ENCODE measurements around the gene OR5H15.
"Not testable (repeated sequence)": the region's sequence is repeated elsewhere in the genome, so short reads cannot be mapped to it uniquely, and the experiment has no call there.

The OR5H15 gene

DNA sequence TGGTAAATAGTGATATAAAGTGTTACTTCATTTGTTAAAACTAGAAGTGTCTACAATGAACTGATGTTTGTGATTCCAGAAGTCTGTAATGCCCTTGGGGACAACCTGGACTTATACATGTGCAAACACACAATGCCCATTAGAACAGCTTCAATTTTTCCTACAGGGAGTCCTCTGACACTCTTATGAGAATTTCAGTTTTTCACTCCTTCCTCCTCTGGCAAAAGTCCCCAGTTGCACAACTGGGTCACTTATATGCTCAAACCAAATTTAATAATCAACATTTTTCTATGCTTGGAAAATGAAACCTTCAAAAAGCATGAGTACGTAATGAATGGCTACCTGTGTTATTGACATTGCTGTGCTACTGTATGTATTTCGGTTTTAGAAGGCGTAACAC, at the start of gene OR5H15:
OR5H15 (plus strand) TSS at position 301 of the 400 bp plus-strand sequence. CDS start 2,004 bp downstream, outside the sequence.
- DNase-seq: no peak
- intact Hi-C loops (cut with DNase I): no loop called here

DNA sequence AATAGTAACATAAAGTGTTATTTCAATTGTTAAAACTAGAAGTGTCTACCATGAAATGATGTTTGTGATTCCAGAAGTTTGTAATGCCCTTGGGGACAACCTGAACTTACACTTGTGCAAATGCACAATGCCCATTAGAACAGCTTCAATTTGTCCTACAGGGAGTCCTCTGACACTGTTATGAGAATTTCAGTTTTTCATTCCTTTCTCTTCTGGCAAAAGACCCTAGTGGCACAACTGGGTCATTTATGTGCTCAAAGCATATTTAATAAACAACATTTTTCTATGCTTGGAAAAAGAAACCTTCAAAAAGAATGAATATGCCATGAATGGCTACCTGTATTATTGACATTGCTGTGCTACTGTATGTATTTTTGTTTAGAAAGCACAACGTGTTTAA, 36.1 kb upstream of the OR5H15 start, which contains the start of gene OR5H1:
OR5H1 (plus strand) TSS at position 301 of the 400 bp plus-strand sequence. CDS start 1,977 bp downstream, outside the sequence.
- intact Hi-C loops (cut with DNase I): no loop called here

DNA sequence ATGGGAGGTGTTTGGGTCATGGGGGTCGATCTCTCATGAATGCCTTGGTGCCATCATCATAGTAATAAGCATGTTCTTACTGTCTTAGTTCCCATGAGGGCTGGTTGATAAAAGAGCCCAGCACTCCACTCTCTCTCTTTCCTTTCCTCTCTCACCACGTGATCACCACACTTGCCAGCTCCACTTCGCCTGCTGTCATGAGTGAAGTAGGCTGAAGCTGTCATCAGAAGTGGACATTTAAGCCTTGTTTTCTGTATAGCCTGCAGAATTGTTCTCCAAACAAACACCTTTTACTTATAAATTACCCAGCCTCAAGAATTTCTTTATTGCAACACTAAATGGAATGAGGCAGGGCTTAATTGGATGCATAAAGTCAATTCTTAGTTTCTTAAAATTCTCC, 29.9 kb upstream of the OR5H15 start:
- no peak for DNase-seq
- intact Hi-C loops (cut with DNase I): no loop called here

More for the DNA sequence above, 36.1 kb upstream of the OR5H15 start, which contains the start of gene OR5H1:
- no peak for DNase-seq

DNA sequence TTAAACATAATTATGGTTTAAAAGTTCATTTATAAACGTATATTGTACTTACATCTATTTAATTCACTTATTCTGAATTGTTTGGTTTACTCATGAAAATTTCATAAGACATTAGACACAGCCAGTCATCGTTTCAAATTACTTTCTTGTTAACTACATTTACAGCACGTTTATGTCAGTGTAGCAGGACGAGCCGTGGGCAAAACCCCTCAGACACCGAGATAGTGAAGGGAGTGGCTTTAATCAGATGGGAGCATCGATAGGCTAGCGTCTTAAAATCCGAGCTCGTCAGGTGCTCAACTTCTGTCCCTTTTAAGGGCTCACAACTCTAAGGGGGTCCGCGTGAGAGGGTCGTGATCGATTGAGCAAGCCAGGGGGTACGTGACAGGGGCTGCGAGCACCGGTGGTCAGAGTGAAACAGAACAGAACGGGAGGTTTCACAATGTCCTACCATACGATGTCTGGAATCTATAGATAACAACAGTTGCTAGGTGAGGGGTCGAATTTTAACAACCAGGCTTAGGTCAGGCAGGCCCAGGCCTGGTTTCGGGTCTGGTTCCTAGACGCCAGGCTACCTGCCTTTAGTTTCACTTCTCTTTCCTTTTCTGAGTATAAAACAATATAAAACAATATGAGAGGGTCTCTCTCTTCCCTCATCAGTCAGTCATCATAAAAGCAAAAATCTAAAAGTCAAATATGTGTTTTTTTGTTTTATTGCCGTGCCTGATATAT, 28.5 kb upstream of the OR5H15 start:
- DNase-seq; intact Hi-C loops (cut with DNase I): not testable (repeated sequence)

DNA sequence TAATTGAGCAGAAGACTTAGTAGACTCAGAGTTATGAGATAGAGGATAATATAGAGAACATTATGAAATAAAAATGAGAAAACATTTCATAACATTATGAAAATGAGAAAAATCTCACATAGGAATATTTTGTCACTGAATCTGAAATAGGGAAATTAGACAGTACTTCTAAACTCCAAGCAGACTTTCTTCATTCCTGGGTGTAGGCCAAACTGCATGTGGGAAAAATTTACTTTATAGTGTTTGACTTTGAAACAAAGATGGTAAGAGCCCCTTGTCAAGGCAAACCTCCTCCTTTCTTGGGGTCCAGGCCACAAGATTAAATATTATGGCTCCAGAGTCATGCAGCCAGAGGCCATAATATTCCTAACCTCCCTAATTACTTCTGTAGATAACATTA, 26.0 kb upstream of the OR5H15 start:
- intact Hi-C loops (cut with DNase I): no loop called here
- no peak for DNase-seq

DNA sequence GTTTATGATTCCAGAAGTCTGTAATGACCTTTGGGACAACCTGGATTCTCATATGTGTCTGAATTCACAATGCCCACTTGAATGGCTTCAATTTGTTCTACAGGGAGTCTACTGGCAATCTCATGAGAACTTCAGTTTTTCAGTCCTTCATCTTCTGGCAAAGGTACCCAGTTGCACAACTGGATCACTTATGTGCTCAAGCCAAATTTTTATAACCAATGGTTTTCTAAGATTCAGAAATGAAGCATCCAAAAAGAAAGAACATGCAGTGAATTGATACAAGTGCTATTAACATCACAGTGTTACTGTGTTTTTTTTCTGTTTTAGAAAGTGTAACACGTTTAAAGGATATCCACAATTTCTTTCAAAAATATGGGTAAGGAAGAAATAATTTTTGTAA, 19.3 kb upstream of the OR5H15 start, which contains the start of gene OR5H14:
OR5H14 (plus strand) TSS at position 301 of the 400 bp plus-strand sequence. CDS start 1,907 bp downstream, outside the sequence.
- intact Hi-C loops (cut with DNase I): no loop called here
- DNase-seq: no peak

DNA sequence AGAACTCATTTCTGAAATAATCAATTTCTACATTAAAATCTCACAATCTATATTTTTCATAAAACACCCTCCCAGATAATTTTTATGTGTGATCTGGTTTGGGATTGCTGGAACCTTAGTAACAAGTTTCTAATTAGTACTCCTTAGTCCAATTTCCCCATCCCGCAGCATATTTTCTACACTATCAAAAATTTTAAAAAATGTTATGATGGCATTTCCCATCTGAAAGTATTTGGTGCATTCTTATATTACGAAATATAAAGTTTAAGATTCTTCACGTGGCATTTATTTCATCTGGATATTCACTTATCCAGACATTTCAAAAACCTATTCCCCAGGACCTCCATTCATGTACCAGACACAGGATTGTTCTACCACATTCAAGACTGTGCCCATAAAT, 17.7 kb upstream of the OR5H15 start:
- no peak for DNase-seq
- intact Hi-C loops (cut with DNase I): no loop called here

DNA sequence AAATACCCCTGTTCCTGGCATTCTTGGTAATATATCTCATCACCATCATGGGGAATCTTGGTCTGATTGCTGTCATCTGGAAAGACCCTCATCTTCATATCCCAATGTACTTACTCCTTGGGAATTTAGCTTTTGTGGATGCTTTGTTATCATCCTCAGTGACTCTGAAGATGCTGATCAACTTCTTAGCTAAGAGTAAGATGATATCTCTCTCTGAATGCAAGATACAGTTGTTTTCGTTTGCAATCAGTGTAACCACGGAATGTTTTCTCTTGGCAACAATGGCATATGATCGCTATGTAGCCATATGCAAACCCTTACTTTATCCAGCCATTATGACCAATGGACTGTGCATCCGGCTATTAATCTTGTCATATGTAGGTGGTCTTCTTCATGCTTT, 17.0 kb upstream of the OR5H15 start:
- DNase-seq; intact Hi-C loops (cut with DNase I): not testable (repeated sequence)

DNA sequence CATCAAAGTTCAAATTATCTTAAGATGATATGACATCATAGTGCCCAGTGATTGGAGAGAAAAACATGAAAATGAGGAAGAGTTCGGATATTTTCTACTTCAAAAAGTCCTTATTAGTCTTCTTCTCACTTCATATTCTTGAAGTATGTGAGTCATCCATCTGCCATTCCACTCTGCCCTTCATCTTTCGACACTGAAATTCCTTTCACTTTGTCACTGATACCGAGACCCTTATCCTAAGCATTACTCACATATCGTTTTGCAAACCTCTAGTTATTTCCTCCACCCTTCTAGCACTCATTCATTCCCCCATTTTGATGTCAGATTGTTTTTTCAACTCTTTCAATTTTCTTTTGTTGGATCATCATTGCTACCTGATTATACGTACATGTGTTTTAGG, 15.3 kb upstream of the OR5H15 start:
- DNase-seq: no peak
- intact Hi-C loops (cut with DNase I): no loop called here

DNA sequence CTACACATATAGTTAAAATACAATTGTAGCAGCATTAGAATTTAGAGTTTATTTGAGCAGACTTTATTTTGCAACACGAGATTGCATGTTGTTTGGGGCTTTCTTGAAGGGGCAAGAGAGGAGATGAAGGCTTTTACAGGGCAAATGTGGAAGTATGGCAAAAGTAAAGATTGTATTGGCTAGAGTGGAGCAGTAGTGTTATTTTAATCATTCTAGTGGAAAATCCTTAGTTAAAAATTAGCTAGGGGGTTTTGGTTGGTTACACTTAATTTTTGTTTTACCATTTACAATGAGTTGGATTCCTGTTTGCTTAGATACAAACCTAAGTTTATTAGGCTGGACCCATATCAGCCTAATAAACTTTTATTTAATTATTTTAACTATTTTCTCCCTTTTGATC, 4.6 kb downstream of the OR5H15 start:
- DNase-seq: no peak
- intact Hi-C loops (cut with DNase I): no loop called here

DNA sequence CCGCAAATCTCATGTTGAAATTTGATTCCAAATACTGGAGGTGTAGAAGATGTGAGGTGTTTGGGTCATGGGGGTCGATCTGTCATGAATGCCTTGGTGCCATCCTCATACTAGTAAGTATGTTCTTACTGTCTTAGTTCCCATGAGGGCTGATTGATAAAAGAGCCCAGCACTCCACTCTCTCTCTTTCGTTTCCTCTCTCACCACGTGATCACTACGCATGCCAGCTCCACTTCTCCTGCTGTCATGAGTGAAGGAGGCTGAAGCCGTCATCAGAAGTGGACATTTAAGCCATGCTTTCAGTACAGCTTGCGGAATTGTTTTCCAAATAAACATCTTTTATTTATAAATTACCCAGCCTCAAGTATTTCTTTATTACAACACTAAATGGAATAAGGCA, 6.1 kb downstream of the OR5H15 start:
- intact Hi-C loops (cut with DNase I): no loop called here

DNA sequence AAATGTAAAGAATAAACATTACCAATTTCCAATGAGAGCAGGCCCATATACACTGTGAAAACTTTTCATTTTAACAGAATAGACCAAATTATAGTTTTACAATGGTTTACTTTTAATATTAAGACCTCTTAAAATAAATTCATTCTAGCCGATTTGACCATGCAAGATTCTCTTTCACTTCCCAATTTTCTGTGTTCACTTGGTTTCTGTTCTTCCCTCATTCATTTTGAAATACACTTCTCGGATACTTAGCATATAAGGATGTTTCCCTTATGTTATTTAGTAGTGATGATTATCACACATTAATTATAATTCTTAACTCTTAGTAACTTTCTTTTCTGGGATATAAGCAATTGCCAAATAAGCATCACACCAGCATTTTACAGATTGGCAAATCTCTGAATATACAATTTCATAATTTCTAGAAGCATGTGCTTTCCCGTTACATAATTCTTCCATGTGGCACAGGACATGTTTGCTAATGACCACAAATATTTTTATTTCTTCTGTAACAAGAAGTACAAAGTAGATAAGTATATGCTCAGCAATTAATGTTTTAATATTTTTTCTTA, 13.9 kb downstream of the OR5H15 start:
- intact Hi-C loops (cut with DNase I): no loop called here
- DNase-seq: no peak

More for the DNA sequence above, 6.1 kb downstream of the OR5H15 start:
- no peak for DNase-seq

DNA sequence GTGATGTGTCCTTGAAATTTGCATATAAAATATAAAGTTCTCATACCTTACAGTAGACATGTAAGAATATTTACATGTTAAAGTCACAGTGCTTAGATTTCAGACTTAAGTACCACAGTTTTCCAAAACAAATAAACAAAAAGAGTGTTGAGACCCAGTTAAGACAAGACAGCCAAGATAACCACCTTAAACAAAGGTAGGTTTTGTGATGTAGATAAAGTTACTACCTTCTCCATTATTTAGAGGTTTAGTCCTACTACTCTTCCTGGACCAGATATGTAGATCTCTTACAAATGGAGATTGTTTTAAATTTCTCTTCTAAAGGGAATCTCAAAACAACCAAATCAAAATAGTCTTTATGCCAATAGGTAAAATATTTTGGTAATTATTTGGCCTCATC, 15.7 kb downstream of the OR5H15 start:
- intact Hi-C loops (cut with DNase I): no loop called here
- DNase-seq: no peak

DNA sequence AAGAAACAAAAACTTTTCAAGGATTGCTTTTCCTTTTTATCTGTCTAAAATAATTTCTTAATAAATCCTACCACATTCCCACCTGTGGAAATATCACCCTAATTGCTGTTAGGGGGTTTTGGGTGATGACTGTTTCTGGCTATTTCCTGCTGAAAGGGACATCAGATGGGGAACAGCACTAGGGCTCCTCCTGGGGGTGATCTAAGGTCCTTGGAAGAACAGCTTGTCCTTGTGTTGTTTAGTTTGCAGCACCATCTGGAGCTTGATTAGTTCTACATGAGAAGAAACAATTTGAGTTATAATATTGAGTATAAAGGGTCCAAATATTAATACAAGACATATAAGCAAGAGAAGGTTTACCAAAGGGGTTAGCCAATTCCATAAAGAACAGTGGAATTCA, 18.7 kb downstream of the OR5H15 start:
- no peak for DNase-seq
- intact Hi-C loops (cut with DNase I): loop anchor here (5.0 kb wide), 1 partner anchor 147 kb away; no protein-coding TSS in a partner anchor

DNA sequence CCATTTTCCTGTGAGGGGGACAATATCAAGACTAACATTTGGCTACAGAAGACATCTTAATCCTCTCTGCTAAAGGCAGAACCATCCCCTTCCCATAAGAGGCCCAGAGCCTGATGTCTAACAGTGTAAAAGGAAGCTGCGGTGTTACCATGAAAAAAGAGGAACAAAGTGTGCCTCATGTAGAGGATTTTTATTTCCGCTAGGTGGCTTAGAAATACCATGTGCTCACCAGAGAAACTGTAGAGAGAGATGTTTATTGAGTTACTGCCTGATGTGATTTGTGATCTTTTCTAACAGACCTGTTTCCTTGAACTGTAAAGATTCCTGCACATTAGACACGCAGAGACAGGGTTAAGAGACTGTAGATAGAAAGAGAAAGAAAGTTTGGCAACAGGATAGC, 22.0 kb downstream of the OR5H15 start:
- intact Hi-C loops (cut with DNase I): loop anchor here (5.0 kb wide), 1 partner anchor 144 kb away; no protein-coding TSS in a partner anchor
- DNase-seq: peak in 1 of 42 donors; percentile 1

DNA sequence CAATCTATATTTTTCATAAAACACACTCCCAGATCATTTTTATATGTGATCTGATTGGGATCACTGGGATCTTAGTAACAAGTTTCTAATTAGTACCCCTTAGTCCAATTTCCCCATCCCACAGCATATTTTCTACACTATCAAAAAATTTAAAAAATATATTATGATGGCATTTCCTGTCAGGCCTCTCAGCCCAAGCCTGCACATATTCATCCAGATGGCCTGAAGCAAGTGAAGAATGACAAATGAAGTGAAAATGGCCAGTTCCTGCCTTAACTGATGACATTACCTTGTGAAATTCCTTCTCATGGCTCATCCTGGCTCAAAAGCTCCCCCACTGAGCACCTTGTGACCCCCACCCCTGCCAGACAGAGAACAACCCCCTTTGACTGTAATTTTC, 24.4 kb downstream of the OR5H15 start:
- intact Hi-C loops (cut with DNase I); DNase-seq: not testable (repeated sequence)

DNA sequence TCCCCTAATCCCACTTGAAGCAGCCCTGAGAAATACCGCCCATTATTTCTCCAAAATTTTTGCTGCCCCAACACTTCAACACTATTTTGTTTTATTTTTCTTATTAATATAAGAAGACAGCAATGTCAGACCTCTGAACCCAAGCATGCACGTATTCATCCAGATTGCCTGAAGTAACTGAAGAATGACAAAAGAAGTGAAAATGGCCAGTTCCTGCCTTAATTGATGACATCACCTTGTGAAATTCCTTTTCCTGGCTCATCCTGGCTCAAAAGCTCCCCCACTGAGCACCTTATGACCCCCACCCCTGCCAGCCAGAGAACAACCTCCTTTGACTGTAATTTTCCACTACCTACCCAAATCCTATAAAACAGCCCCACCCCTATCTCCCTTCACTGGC, 29.8 kb downstream of the OR5H15 start:
- DNase-seq; intact Hi-C loops (cut with DNase I): not testable (repeated sequence)

DNA sequence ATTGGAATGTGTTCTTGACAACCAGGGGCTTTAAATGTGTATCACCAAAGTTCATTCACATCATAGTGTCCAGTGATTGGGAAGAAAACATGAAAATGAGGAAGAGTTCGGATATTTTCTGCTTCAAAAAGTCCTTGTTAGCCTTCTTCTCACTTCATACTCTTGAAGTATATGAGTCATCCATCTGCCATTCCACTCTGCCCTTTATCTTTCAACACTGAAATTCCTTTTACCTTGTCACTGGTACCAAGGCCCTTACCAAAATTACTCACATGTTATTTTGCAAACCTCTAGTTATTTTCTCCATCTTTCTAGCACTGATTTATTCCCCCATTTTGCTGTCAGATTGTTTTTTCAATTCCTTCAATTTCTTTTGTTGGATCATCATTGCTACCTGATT, 32.5 kb downstream of the OR5H15 start:
- intact Hi-C loops (cut with DNase I): no loop called here
- DNase-seq: no peak

DNA sequence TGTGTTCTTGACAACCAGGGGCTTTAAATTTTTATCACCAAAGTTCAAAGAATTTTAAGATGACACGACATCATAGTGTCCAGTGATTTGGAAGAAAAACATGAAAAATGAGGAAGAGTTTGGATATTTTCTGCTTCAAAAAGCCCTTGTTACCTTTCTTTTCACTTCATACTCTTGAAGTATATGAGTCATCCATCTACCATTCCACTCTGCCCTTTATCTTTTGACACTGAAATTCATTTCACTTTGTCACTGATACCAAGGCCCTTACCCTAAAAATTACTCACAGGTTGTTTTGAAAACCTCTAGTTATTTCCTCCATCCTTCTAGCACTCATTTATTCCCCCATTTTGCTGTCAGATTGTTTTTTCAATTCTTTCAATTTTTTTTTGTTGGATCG, 42.7 kb downstream of the OR5H15 start:
- intact Hi-C loops (cut with DNase I): no loop called here
- no peak for DNase-seq

DNA sequence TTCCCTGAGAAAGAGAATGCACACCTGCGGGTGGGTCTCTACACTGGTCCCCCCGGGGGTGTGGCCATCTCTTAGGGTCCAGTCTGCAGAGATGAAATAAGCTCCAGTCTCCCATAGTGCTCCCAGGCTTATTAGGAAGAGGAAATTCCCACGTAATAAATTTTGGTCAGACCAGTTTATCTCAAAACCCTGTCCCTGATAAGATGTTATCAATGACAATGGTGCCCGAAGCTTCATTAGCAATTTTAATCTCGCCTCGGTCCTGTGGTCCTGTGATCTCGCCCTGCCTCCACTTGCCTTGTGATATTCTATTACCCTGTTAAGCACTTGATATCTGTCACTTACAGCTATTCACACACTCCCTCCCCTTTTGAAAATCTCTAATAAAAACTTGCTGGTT, 46.8 kb downstream of the OR5H15 start:
- DNase-seq: no peak
- intact Hi-C loops (cut with DNase I): no loop called here

DNA sequence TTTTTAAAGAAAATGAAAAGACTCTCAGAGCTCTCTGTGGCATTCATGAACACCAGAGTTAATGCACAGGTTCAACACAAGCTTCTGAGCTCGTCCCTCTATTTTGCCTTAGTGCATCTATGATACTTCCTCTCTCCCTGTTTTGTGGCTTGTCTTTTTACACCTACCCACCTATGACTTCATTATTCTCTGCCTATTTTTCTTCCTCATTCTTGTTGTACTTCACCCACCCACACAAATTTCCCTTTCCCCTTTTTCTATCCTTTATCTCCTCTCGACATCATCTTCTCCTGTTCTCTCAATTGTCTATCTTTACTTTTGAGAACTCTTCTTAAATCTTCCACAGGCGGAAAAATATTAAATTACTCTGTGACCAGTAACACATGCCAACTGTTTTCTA, 48.6 kb downstream of the OR5H15 start:
- DNase-seq: no peak
- intact Hi-C loops (cut with DNase I): no loop called here
